Astrocyte (in vitro differentiated cells and primary cell): ENCODE results near the gene CNTN5.

Source experiments
- EZH2 ChIP-seq: IDR thresholded peaks from 2 replicates; pipeline ENCODE4 v1.6.1; 2012; ENCODE audit warnings: mild to moderate bottlenecking, low read length, inconsistent platforms; ENCODE audit not compliant: insufficient read depth
- TF ChIP-seq, protein P1 (sequence below): IDR thresholded peaks from 2 replicates; pipeline ENCODE4 v1.5.1; 2011; ENCODE audit warnings: low read depth, mild to moderate bottlenecking, inconsistent platforms, low read length, moderate library complexity; ENCODE audit not compliant: insufficient read depth

DNA sequence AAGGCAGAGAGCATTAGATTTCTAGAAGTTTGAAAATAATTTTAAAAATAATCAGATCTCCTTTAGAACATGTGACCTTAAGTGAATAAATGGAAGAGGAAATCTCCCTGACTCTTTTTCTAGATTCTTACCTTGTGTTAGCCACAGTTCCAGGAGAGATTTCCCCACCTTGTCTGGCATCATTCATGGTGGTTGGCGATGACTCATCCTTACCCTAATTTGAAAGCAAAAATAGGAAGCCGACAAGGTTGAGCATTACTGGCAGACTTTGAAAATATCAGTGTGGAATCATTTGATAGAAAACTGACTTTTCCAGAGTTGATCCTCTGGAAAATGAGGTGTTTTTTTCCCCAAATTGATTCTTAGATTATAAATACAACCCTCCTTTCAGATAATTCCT lies 48.1 kb downstream of the CNTN5 start:
- TF ChIP-seq, protein P1, sequence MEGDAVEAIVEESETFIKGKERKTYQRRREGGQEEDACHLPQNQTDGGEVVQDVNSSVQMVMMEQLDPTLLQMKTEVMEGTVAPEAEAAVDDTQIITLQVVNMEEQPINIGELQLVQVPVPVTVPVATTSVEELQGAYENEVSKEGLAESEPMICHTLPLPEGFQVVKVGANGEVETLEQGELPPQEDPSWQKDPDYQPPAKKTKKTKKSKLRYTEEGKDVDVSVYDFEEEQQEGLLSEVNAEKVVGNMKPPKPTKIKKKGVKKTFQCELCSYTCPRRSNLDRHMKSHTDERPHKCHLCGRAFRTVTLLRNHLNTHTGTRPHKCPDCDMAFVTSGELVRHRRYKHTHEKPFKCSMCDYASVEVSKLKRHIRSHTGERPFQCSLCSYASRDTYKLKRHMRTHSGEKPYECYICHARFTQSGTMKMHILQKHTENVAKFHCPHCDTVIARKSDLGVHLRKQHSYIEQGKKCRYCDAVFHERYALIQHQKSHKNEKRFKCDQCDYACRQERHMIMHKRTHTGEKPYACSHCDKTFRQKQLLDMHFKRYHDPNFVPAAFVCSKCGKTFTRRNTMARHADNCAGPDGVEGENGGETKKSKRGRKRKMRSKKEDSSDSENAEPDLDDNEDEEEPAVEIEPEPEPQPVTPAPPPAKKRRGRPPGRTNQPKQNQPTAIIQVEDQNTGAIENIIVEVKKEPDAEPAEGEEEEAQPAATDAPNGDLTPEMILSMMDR, result no peak
- TF ChIP-seq EZH2, result no peak
